IMR-90 (cell line): ENCODE results near the gene XRN2. TPM values are rescaled to one million over a fixed set of nuclear protein-coding genes. Genes with fewer than 3 reads are reported as not detected.

Source experiments
- ATAC-seq: fragments of 200-7000 bp; cut with Tn5 transposase; 2 replicates; pipeline ENCODE4 v1.9.1; 2020; ENCODE audit warnings: low read depth, mild to moderate bottlenecking, moderate library complexity
- BruUV-seq: library from RNA; stranded (reverse); fragments of 400-500 nt; replicated peaks from 2 replicates; lab custom pipeline; 2021; lab: Mats Ljungman, UMichigan
- CTCF ChIA-PET: fragments of 300-600 bp; formaldehyde crosslinking; extraction: SDS; loops from one replicate; lab custom pipeline; 2021; ENCODE audit warnings: antibody characterized with exemption; lab: Yijun Ruan, JAX
- POLR2A ChIA-PET: fragments of 300-600 bp; sonication (Branson Sonifier 250); formaldehyde crosslinking; loops from one replicate; lab custom pipeline; 2022; ENCODE audit warnings: antibody characterized with exemption; ENCODE audit not compliant: unreplicated experiment; lab: Charles Lee
- DNase-seq: peaks from one replicate; pipeline ENCODE4 v3.0.0; 2013
- H2AFZ ChIP-seq: replicated peaks from 2 replicates; pipeline ENCODE3; 2013; ENCODE audit warnings: low read length, mild to moderate bottlenecking; ENCODE audit not compliant: poor library complexity
- H2AK5ac ChIP-seq: 2 replicates; pipeline ENCODE4 v1.6.1; 2013; ENCODE audit warnings: low read depth, low read length, inconsistent platforms
- H2AK9ac ChIP-seq: replicated peaks from 2 replicates; pipeline ENCODE3; 2013; ENCODE audit warnings: mild to moderate bottlenecking, low read depth, low read length, moderate library complexity; ENCODE audit not compliant: poor library complexity
- H2BK120ac ChIP-seq: 2 replicates; pipeline ENCODE4 v1.6.1; 2013; ENCODE audit warnings: low read depth, low read length, inconsistent platforms
- H2BK15ac ChIP-seq: 3 replicates; pipeline ENCODE4 v1.6.1; 2013; ENCODE audit warnings: low read depth, low read length, inconsistent platforms
- H2BK20ac ChIP-seq: 2 replicates; pipeline ENCODE4 v1.6.1; 2013; ENCODE audit warnings: low read depth, mild to moderate bottlenecking, inconsistent platforms, low read length, moderate library complexity
- H2BK5ac ChIP-seq: 2 replicates; pipeline ENCODE4 v1.6.1; 2013; ENCODE audit warnings: mild to moderate bottlenecking, low read depth, low read length, inconsistent platforms; ENCODE audit not compliant: poor library complexity, severe bottlenecking
- H3K14ac ChIP-seq: replicated peaks from 2 replicates; pipeline ENCODE4 v1.6.1; 2013; ENCODE audit warnings: low read depth, low read length, inconsistent platforms
- H3K18ac ChIP-seq: 2 replicates; pipeline ENCODE4 v1.6.1; 2013; ENCODE audit warnings: low read depth, low read length, control low read depth
- H3K23ac ChIP-seq: 2 replicates; pipeline ENCODE4 v1.6.1; 2013; ENCODE audit warnings: low read depth, low read length, inconsistent platforms
- H3K27ac ChIP-seq: 2 replicates; pipeline ENCODE4 v1.5.1; 2013; ENCODE audit warnings: mild to moderate bottlenecking, control low read depth, low read length; ENCODE audit not compliant: insufficient read depth
- H3K27me3 ChIP-seq: 2 replicates; pipeline ENCODE4 v1.6.1; 2013; ENCODE audit warnings: low read length; ENCODE audit not compliant: control insufficient read depth, insufficient read depth
- H3K36me3 ChIP-seq: 2 replicates; pipeline ENCODE4 v1.6.1; 2013; ENCODE audit warnings: low read length, mixed read lengths; ENCODE audit not compliant: control insufficient read depth, insufficient read depth
- H3K4ac ChIP-seq: 2 replicates; pipeline ENCODE4 v1.6.1; 2013; ENCODE audit warnings: low read depth, low read length, inconsistent platforms
- H3K4me1 ChIP-seq: 2 replicates; pipeline ENCODE4 v1.6.1; 2013; ENCODE audit warnings: low read length, mixed read lengths; ENCODE audit not compliant: control insufficient read depth, insufficient read depth
- H3K4me2 ChIP-seq: 2 replicates; pipeline ENCODE4 v1.6.1; 2013; ENCODE audit warnings: low read depth, mild to moderate bottlenecking, control low read depth, low read length, moderate library complexity
- H3K4me3 ChIP-seq: 2 replicates; pipeline ENCODE4 v1.5.1; 2013; ENCODE audit warnings: low read depth, mild to moderate bottlenecking, control low read depth, low read length, moderate library complexity; ENCODE audit not compliant: insufficient read depth
- H3K56ac ChIP-seq: 2 replicates; pipeline ENCODE4 v1.6.1; 2013; ENCODE audit warnings: low read length, inconsistent platforms; ENCODE audit not compliant: insufficient read depth; ENCODE audit errors: extremely low read depth
- H3K79me1 ChIP-seq, 2 experiments: 2 replicates each; pipeline ENCODE4 v1.6.1; 2013; ENCODE audit warnings: low read length in 2 of 2, inconsistent platforms in 1 of 2, low read depth in 1 of 2
- H3K9ac ChIP-seq: 2 replicates; pipeline ENCODE4 v1.6.1; 2013; ENCODE audit warnings: low read depth, low read length, control low read depth
- H3K9me1 ChIP-seq: 2 replicates; pipeline ENCODE4 v1.6.1; 2013; ENCODE audit warnings: low read length, inconsistent platforms; ENCODE audit not compliant: insufficient read depth
- H3K9me3 ChIP-seq: 2 replicates; pipeline ENCODE4 v1.6.1; 2013; ENCODE audit warnings: low read length; ENCODE audit not compliant: control insufficient read depth, insufficient read depth
- H4K20me1 ChIP-seq: 2 replicates; pipeline ENCODE4 v1.6.1; 2013; ENCODE audit warnings: low read length, inconsistent platforms; ENCODE audit not compliant: insufficient read depth
- H4K5ac ChIP-seq: 2 replicates; pipeline ENCODE4 v1.6.1; 2013; ENCODE audit warnings: mild to moderate bottlenecking, low read depth, low read length, control low read depth
- H4K8ac ChIP-seq, 2 experiments: 2 replicates each; pipeline ENCODE4 v1.6.1; 2013; ENCODE audit warnings: low read depth in 2 of 2, low read length in 2 of 2, control low read depth in 1 of 2, inconsistent platforms in 1 of 2
- H4K91ac ChIP-seq: 2 replicates; pipeline ENCODE4 v1.6.1; 2013; ENCODE audit warnings: low read depth, low read length, inconsistent platforms; ENCODE audit not compliant: insufficient read depth
- BHLHE40 ChIP-seq: fragments of 150-350 bp; IDR thresholded peaks from 2 replicates; pipeline ENCODE4 v1.6.1; 2016; ENCODE audit warnings: mild to moderate bottlenecking, low read depth, low read length
- CEBPB ChIP-seq: IDR thresholded peaks from 2 replicates; pipeline ENCODE4 v1.6.1; 2012; ENCODE audit warnings: low read depth, low read length, improper control_type of control experiment
- CHD1 ChIP-seq: IDR thresholded peaks from 2 replicates; pipeline ENCODE4 v1.6.1; 2012; ENCODE audit warnings: low read depth, low read length, improper control_type of control experiment
- FOS ChIP-seq: fragments of 150-350 bp; IDR thresholded peaks from 2 replicates; pipeline ENCODE4 v1.6.1; 2016; ENCODE audit warnings: low read depth, low read length
- MAFK ChIP-seq: IDR thresholded peaks from 2 replicates; pipeline ENCODE4 v1.6.1; 2012; ENCODE audit warnings: low read depth, low read length, improper control_type of control experiment
- MAZ ChIP-seq: IDR thresholded peaks from 2 replicates; pipeline ENCODE4 v1.6.1; 2012; ENCODE audit warnings: low read depth, mild to moderate bottlenecking, low read length, improper control_type of control experiment, moderate library complexity, borderline replicate concordance
- MXI1 ChIP-seq: IDR thresholded peaks from 2 replicates; pipeline ENCODE4 v1.6.1; 2012; ENCODE audit warnings: low read depth, mild to moderate bottlenecking, low read length, moderate library complexity, borderline replicate concordance
- NFE2L2 ChIP-seq: fragments of 150-350 bp; IDR thresholded peaks from 2 replicates; pipeline ENCODE4 v1.6.1; 2016; ENCODE audit warnings: low read depth, mild to moderate bottlenecking, low read length
- POLR2A ChIP-seq: IDR thresholded peaks from 2 replicates; pipeline ENCODE4 v1.6.1; 2012; ENCODE audit warnings: mild to moderate bottlenecking, low read depth, low read length
- RAD21 ChIP-seq: IDR thresholded peaks from 2 replicates; pipeline ENCODE4 v1.6.1; 2012; ENCODE audit warnings: low read length, improper control_type of control experiment
- RCOR1 ChIP-seq: IDR thresholded peaks from 2 replicates; pipeline ENCODE4 v1.6.1; 2012; ENCODE audit warnings: mild to moderate bottlenecking, low read length, improper control_type of control experiment; ENCODE audit not compliant: insufficient replicate concordance
- RFX5 ChIP-seq: IDR thresholded peaks from 2 replicates; pipeline ENCODE4 v1.8.0; 2012; ENCODE audit warnings: low read depth, mild to moderate bottlenecking, low read length, moderate library complexity
- SMC3 ChIP-seq: fragments of 150-350 bp; IDR thresholded peaks from 2 replicates; pipeline ENCODE4 v1.6.1; 2016; ENCODE audit warnings: low read depth, mild to moderate bottlenecking, antibody characterized with exemption, low read length, moderate library complexity
- WGBS, 2 experiments: methylation state at CpG; one replicate each; pipeline versions ENCODE4 v1.1.5 to v1.1.7; 2013; ENCODE audit warnings: missing lambda C conversion rate in 2 of 2; ENCODE audit not compliant: insufficient read length in 1 of 2; ENCODE audit errors: extremely low coverage in 2 of 2; 5-methylcytosine and 5-hydroxymethylcytosine counted together
- dilution Hi-C: fragments of 300-500 bp; cut with HindIII; formaldehyde crosslinking; loops from one replicate; pipeline ENCODE4 v1.14.3; 2018; ENCODE audit warnings: low sequenced_read_pairs; ENCODE audit not compliant: unreplicated experiment
- in situ Hi-C: fragments of 300-500 bp; cut with MboI; formaldehyde crosslinking; loops from 3 replicates; pipeline ENCODE4 v1.14.3; 2019; ENCODE audit warnings: low sequenced_read_pairs, inconsistent platforms, mixed read lengths
- intact Hi-C: fragments of 100-400 bp; cut with micrococcal nuclease; formaldehyde crosslinking; loops from 2 replicates; pipeline ENCODE4 v1.10.0; 2022
- polyA plus RNA-seq, 3 experiments: library from polyadenylated mRNA; depleted of rRNA; stranded (reverse); fragments of >200 nt; gene quantifications; 2 replicates each; pipeline ENCODE4 v1.2.3, GENCODE V29; 2012; ENCODE audit warnings: low replicate concordance in 1 of 3
- total RNA-seq: library from RNA; depleted of rRNA; stranded (reverse); fragments of >200 nt; gene quantifications from 2 replicates; pipeline ENCODE4 v1.2.3, GENCODE V29; 2012
- TF ChIP-seq, protein P1 (sequence below): fragments of 150-350 bp; IDR thresholded peaks from 2 replicates; pipeline ENCODE4 v1.6.1; 2017; ENCODE audit warnings: mild to moderate bottlenecking, antibody characterized with exemption, low read length, low read depth
- TF ChIP-seq, protein P2 (sequence below): conservative IDR thresholded peaks from 2 replicates; pipeline ENCODE4 v1.5.1; 2012; ENCODE audit warnings: mild to moderate bottlenecking, low read depth, low read length, improper control_type of control experiment
- TF ChIP-seq, protein P3 (sequence below): fragments of 150-350 bp; IDR thresholded peaks from 2 replicates; pipeline ENCODE4 v1.6.1; 2016; ENCODE audit warnings: low read depth, mild to moderate bottlenecking, low read length, moderate library complexity, borderline replicate concordance

XRN2 gene
- total and polyA plus RNA-seq, 2 of the 4 experiments (the other 2 are of a cell fraction), result 58.1 to 70.8 TPM

DNA sequence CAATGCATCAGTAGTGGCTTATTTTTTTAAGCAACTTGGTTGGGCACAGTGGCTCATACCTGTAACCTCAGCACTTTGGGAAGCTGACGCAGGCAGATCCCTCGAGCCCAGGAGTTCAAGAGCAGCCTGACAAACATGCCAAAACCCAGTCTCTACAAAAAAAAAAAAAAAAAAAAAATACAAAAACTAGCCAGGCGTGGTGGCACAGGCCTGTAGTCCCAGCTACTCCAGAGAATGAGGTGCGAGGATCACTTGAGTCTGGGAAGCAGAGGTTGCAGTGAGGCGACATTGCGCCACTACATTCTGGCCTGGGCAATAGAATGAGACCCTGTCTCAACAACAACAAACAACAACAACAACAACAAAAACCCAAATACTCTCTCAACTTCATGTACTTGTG is 44.7 kb upstream of the XRN2 start:
- H4K20me1 ChIP-seq, result no peaks in the 10 kb centered on the region
- H2BK15ac ChIP-seq, result no peak overlapping the region
- no peak overlapping the region for H3K4me2 ChIP-seq
- no peak overlapping the region for H3K14ac ChIP-seq
- H3K56ac ChIP-seq, result no peak overlapping the region
- H2AFZ ChIP-seq, result no peak overlapping the region
- no peaks in the 10 kb centered on the region for H3K36me3 ChIP-seq
- TF ChIP-seq, protein P1, sequence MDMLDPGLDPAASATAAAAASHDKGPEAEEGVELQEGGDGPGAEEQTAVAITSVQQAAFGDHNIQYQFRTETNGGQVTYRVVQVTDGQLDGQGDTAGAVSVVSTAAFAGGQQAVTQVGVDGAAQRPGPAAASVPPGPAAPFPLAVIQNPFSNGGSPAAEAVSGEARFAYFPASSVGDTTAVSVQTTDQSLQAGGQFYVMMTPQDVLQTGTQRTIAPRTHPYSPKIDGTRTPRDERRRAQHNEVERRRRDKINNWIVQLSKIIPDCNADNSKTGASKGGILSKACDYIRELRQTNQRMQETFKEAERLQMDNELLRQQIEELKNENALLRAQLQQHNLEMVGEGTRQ, result no peak
- TF ChIP-seq RCOR1, result no peak
- TF ChIP-seq, protein P2, sequence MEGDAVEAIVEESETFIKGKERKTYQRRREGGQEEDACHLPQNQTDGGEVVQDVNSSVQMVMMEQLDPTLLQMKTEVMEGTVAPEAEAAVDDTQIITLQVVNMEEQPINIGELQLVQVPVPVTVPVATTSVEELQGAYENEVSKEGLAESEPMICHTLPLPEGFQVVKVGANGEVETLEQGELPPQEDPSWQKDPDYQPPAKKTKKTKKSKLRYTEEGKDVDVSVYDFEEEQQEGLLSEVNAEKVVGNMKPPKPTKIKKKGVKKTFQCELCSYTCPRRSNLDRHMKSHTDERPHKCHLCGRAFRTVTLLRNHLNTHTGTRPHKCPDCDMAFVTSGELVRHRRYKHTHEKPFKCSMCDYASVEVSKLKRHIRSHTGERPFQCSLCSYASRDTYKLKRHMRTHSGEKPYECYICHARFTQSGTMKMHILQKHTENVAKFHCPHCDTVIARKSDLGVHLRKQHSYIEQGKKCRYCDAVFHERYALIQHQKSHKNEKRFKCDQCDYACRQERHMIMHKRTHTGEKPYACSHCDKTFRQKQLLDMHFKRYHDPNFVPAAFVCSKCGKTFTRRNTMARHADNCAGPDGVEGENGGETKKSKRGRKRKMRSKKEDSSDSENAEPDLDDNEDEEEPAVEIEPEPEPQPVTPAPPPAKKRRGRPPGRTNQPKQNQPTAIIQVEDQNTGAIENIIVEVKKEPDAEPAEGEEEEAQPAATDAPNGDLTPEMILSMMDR, result no peak
- no peak for TF ChIP-seq CHD1
- TF ChIP-seq RFX5, result no peak
- TF ChIP-seq SMC3, result no peak
- TF ChIP-seq FOS, result no peak
- no peak for TF ChIP-seq MAZ
- no peak for TF ChIP-seq POLR2A
- TF ChIP-seq, protein P3, sequence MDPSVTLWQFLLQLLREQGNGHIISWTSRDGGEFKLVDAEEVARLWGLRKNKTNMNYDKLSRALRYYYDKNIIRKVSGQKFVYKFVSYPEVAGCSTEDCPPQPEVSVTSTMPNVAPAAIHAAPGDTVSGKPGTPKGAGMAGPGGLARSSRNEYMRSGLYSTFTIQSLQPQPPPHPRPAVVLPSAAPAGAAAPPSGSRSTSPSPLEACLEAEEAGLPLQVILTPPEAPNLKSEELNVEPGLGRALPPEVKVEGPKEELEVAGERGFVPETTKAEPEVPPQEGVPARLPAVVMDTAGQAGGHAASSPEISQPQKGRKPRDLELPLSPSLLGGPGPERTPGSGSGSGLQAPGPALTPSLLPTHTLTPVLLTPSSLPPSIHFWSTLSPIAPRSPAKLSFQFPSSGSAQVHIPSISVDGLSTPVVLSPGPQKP, result no peak
- TF ChIP-seq MAFK, result no peak
- no peak for TF ChIP-seq RAD21
- TF ChIP-seq MXI1, result no peak
- TF ChIP-seq BHLHE40, result no peak
- TF ChIP-seq CEBPB, result no peak
- TF ChIP-seq NFE2L2, result no peak
- no peak overlapping the region for H4K91ac ChIP-seq
- no peak overlapping the region for H3K9ac ChIP-seq
- no peak overlapping the region for H3K23ac ChIP-seq
- no peak overlapping the region for H3K4ac ChIP-seq
- H3K9me1 ChIP-seq, result no peaks in the 10 kb centered on the region
- no peak overlapping the region for H4K8ac ChIP-seq
- ATAC-seq (no peak), DNase-seq (no peak)
- ChIA-PET CTCF (no interaction called here), POLR2A (no interaction called here)
- no peak overlapping the region for H4K5ac ChIP-seq
- no peak overlapping the region for H3K4me3 ChIP-seq
- no peak overlapping the region for H2AK9ac ChIP-seq
- H3K79me1 ChIP-seq, result no peaks in the 10 kb centered on the region
- H3K27me3 ChIP-seq, result peaks cover 2% of the 10 kb centered on the region; the same call in 1 of the 2 replicates
- no peaks in the 10 kb centered on the region for H3K4me1 ChIP-seq
- BruUV-seq, result no TSS peak
- no peaks in the 10 kb centered on the region for H3K9me3 ChIP-seq
- H2BK20ac ChIP-seq, result no peak overlapping the region
- intact Hi-C loops (no loop called here), in situ Hi-C loops (no loop called here), dilution Hi-C loops (no loop called here)
- H2BK5ac ChIP-seq, result no peak overlapping the region
- H3K18ac ChIP-seq, result no peak overlapping the region
- H3K27ac ChIP-seq, result no peak overlapping the region
- no peak overlapping the region for H2AK5ac ChIP-seq
- H2BK120ac ChIP-seq, result no peak overlapping the region
- WGBS, 2 experiments, result no CpG with 5 or more reads among the region's 6 CpGs
